Ureter (tissue), 1 donor: Measurements from ENCODE around the gene LMTK2. TPM values are rescaled to one million over a fixed set of nuclear protein-coding genes. Genes with fewer than 3 reads are reported as not detected.

Experiments used
- DNase-seq: peaks from one replicate; pipeline ENCODE4 v3.0.0-alpha.2; 2020; ENCODE audit warnings: low spot score
- total RNA-seq: library from RNA; stranded (reverse); gene quantifications from one replicate; pipeline ENCODE4 v1.2.4, GENCODE V29; 2023
- donor health status: DM: yes; HTN: yes; CAD: no.

The LMTK2 gene
- 34.1 TPM for total RNA-seq

GRCh38 chr7:98106647-98107312 lies at the start of gene LMTK2:
Gene LMTK2 (plus strand): TSS chr7:98106862. CDS start chr7:98107178, 316 bp downstream.
- peak; percentile 96 for DNase-seq

- no peak for DNase-seq
These were observed 49.5 kb upstream of the LMTK2 start for GRCh38 chr7:98057157-98057556.

- no peak for DNase-seq
These were observed 48.5 kb upstream of the LMTK2 start for GRCh38 chr7:98058186-98058585.

GRCh38 chr7:98064233-98064632 lies 42.4 kb upstream of the LMTK2 start:
- no peak for DNase-seq

- no peak for DNase-seq
These were observed 40.5 kb upstream of the LMTK2 start for GRCh38 chr7:98066208-98066607.

- DNase-seq = no peak
These were observed 39.6 kb upstream of the LMTK2 start for GRCh38 chr7:98066934-98067507.

- no peak for DNase-seq
These were observed 33.6 kb upstream of the LMTK2 start for GRCh38 chr7:98073047-98073446.

GRCh38 chr7:98075801-98076200 lies 30.9 kb upstream of the LMTK2 start:
- DNase-seq = no peak

GRCh38 chr7:98077762-98078161 lies 28.9 kb upstream of the LMTK2 start:
- DNase-seq = no peak

GRCh38 chr7:98078197-98078870 lies 28.3 kb upstream of the LMTK2 start:
- no peak for DNase-seq

GRCh38 chr7:98079891-98080648 lies 26.6 kb upstream of the LMTK2 start:
- DNase-seq = no peak

- no peak for DNase-seq
These were observed 25.3 kb upstream of the LMTK2 start for GRCh38 chr7:98081319-98081718.

- no peak for DNase-seq
These were observed 22.0 kb upstream of the LMTK2 start for GRCh38 chr7:98084631-98085030.

GRCh38 chr7:98085674-98086073 lies 21.0 kb upstream of the LMTK2 start:
- DNase-seq = peak; percentile 80

- peak; percentile 88 for DNase-seq
These were observed 20.4 kb upstream of the LMTK2 start for GRCh38 chr7:98086281-98086718.

- no peak for DNase-seq
These were observed 18.6 kb upstream of the LMTK2 start for GRCh38 chr7:98088109-98088508.

- no peak for DNase-seq
These were observed 16.5 kb upstream of the LMTK2 start for GRCh38 chr7:98090116-98090515.

GRCh38 chr7:98091061-98091460 lies 15.6 kb upstream of the LMTK2 start:
- no peak for DNase-seq

- no peak for DNase-seq
These were observed 15.1 kb upstream of the LMTK2 start for GRCh38 chr7:98091523-98091922.

GRCh38 chr7:98097042-98097645 lies 9.5 kb upstream of the LMTK2 start:
- no peak for DNase-seq

- DNase-seq = no peak
These were observed 6.6 kb upstream of the LMTK2 start for GRCh38 chr7:98100088-98100487.

- DNase-seq = no peak
These were observed 4.5 kb upstream of the LMTK2 start for GRCh38 chr7:98102170-98102569.
